Fibroblast of skin of abdomen (primary cell): ENCODE results near the gene DLG2.
"Not testable (repeated sequence)": the region's sequence is repeated elsewhere in the genome, so short reads cannot be mapped to it uniquely, and the experiment has no call there.

ENCODE experiments used
- DNase-seq: peaks from one replicate; pipeline ENCODE4 v3.0.0-alpha.2; 2013

Gene DLG2

DNA sequence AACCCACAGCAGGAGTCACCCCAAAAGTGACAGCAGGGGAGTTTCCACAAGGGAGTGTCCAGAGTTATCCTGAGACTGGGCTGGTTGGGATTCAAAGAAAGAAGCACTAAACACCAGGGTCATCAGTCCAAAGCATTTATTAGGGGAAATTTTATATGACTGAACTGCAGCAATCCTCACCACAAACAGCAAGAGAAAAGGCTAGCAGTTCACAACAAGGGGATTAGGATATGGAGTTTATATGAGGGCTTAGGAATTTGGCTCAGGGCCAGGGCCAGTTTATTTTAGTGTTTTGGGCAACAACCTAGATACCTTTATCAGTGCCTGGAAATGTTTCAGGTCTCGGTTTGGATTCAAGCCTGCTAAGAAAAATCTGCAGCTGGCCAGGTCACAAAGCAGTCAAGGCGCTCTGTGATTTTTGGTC, 16.1 kb upstream of the DLG2 start:
- no peak for DNase-seq

DNA sequence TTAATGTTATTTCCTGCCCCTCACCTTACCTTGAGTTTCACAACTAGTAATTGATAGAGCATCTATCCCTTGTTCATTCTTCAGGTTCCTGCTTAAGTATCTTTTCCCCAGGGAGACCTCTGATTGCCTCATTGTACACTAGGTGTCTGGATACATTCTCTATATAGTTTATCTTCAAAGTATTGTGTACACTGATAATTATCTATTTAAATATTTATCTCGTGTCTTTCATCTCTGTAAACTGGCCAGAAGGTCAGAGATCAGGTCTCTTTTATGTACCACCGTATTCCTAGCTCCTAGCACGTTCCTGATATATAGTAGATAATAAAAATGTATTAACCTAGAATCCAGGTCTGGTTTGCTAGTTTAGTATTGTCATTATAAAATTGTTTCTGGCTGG, 7.6 kb upstream of the DLG2 start:
- DNase-seq = no peak

DNA sequence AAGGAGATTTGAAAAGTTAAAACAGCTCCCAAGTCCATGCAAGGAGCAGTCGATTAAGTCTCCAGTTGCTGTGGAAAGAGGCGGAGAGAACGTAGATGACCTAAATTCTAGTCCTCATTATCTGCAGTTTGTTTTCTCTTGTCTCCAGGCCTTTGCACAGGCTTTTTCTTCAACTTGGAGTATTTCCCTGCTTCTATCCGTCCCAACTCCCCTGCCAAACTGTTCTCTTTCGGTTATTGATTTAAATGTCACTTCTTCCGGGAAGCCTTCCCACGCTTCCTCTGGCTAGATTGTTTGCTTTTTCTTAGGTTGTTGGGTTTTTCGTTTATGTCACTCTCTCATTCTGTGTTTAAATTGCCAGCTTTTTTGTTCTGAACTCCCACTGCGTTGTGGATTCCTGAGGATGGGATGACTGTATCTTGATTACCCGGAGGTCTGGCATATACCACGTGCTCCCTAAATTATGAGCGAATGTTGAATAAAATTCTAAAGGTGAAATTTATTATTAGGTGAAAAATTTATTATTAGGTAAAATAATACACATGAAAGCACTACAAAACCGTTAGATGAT, 1.7 kb upstream of the DLG2 start:
- DNase-seq = no peak

DNA sequence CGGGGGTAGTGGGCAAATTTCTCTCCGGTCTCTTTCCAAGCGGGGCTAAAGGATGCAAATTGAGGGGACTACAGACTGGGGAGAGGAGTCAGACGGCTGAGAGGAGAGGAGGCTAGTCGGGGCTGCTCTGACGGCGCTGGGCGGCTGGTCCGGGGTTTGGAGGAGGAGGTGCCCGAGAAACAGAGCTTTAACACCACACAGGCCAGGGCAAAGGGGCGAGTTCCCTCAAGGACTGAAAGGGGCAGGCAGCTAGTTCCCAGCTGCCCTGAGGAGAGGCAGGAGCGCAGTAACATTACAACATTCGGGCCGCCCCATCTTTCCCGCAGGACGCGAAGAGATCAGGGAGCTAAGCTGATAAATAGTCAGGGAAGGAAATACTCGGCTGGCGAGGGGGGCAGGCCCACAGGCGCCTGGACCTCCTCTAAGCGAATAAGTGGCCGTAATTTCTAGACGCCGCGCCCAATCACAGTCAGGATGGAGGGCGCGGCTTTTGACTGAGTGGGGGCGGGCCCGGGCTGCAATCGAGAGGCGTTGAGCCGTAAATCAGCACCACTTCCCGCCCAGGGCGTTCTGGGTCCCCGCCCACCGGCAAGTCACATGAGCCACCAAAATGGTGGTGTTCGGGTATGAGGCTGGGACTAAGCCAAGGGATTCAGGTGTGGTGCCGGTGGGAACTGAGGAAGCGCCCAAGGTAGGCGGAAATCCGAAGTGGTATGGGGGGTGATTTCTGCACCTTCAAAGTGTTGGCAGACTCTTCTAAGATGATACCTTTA, 1.0 kb upstream of the DLG2 start, which contains the start of gene TMEM126B:
TMEM126B (plus strand) TSS at position 596 of the 773 bp plus-strand sequence; CDS start at position 611, 15 bp downstream.
- DNase-seq = peak; percentile 97

DNA sequence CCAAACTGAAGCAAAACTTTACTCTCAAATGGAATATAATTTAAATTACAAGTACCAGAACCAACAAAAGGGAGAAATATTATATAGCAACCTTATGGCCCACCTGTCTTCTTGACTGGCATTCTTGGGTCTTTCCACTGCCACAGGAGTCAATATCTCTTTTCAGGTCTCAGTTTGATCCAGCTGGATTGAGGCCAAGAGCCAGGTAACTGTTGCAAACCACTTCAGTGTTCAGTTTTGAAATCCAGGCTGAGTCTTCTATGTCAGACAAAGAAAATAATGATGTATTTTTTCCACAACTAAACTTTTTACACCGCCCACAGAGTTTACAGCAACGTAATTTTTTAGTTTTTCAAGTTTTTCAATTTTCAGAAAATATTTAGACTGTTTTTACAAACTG, 648 bp downstream of the DLG2 start:
- DNase-seq = no peak

DNA sequence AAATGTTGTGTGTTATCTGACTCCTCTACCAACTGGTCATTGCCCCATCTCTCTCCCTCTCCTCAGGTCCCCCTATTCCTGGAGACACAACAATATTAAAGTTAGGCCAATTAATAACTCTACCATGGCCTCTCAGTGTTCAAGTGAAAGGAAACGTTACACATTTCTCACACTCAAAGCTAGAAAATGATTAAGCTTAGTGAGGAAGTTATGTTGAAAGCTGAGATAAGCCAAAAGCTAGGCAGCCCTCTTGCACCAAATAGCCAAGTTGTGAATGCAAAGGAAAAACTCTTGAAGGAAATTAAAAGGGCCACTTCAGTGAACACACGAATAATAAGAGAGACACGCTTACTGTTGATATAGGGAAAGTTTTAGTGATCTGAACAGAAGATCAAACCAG, 6.9 kb downstream of the DLG2 start:
- DNase-seq = no peak

DNA sequence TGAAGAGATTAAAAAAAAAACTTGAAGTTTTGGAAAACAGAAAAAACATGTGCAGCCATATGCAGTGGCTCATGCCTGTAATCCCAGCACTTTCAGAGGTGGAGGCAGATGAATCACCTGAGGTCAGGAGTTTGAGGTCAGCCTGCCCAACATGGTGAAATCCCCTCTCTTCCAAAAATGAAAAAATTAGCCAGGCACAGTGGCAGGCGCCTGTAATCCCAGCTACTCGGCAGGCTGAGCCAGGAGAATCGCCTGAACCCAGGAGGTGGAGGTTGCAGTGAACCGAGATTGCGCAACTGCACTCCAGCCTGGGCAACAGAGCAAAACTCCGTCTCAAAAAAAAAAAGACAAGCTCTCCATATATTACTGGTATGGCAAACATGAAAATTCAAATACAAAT, 7.6 kb downstream of the DLG2 start:
- DNase-seq = no peak

DNA sequence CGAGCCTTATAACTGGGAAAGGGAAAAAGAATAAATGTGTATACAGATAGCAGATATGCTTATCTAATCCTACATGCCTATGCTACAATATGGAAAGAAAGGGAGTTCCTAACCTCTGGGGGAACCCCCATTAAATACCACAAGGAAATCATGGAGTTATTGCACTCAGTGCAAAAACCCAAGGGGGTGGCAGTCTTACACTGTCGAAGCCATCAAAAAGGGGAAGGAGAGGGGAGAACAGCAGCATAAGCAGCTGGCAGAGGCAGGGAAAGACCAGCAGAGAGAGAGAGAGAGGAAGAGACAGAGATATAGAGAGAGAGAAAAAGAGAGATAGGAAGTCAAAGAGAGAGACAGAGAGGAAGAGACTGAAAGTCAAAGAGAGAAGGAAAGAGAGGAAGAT, 15.5 kb downstream of the DLG2 start:
- DNase-seq = not testable (repeated sequence)

DNA sequence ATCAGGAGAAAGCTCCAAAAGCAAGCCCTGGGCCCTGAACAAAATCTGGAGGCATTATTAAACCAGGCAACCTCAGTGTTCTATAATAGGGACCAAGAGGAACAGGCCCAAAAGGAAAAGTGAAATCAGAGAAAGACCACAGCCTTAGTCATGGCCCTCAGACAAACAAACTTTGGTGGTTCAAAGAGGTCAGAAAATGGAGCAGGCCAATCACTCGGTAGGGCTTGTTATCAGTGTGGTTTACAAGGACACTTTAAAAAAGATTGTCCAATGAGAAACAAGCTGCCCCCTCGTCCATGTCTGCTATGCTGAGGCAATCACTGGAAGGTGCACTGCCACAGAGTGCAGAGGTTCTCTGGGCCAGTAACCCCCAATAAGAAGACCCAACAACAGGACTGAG, 17.9 kb downstream of the DLG2 start:
- not testable (repeated sequence) for DNase-seq

DNA sequence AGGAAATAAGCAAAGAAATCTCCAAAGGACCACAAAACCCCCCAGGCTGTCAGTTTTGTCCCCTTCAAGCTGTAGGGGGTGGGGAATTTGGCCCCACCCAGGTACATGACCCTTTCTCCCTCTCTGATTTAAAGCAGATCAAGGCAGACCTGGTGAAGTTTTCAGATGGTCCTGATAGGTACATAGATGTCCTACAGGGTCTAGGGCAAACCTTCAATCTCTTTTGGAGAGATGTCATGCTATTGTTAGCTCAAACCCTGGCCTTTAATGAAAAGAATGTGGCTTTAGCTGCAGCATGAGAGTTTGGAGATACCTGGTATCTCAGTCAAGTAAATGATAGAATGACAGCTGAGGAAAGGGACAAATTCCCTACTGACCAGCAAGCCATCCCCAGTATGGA, 18.5 kb downstream of the DLG2 start:
- not testable (repeated sequence) for DNase-seq

DNA sequence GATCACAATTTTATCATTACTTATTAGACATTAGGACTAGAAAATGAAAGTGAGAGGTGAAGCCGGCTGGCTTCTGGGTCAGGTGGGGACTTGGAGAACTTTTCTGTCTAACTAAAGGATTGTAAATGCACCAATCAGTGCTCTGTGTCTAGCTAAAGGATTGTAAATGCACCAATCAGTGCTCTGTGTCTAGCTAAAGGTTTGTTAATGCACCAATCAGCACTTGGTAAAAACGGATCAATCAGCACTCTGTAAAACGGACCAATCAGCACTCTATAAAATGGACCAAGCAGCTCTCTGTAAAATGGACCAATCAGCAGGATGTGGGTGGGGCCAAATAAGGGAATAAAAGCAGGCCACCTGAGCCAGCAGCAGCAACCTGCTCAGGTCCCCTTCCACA, 20.9 kb downstream of the DLG2 start:
- not testable (repeated sequence) for DNase-seq

DNA sequence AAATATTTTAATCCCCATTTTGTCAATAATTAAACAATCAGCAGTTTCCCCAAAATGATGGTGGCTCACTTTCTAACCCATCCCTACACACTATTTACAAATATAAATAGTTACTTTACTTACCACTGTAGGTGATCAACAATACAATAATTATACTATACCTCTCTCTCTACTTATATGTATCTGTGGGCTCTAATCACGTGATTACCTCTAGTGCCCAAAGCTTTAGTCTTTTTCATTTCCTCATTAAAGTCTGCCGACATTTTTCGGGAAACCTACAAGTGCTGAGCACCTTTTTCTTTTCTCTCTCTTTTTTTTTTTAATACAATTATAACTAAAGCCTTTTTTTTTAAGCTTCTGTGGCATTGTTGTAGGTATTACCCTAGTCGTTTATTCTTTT, 23.9 kb downstream of the DLG2 start:
- no peak for DNase-seq

DNA sequence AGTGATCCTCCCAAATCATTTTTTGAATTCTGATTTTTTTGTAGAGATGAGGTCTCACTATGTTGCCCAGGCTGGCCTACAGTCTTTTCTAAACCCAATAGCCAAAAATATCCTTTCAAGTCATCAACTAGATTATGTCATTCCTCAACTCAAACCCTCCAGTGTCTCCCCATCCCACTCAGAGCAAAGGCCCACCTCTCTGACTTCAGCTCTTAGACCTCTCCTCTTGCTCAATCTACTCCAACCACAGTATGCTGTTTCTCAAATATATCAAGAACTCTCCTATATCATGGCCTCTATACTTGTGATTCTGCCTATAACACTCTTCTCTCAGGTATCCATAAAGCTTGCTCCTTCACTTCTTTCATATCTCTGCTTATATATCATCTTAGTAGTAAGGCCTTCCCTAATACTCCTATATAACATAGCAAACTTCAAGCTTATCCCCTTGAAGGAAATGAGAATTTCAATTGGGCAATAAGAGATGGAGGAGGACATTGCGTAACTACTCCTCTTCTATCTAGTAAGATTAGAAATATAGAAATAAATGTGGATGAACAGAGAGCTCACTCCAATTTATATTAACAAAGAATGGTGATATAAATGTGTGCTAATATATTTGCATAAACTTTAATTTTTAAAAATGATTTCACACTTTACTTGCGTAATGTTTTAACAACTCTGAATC, 24.5 kb downstream of the DLG2 start:
- no peak for DNase-seq

DNA sequence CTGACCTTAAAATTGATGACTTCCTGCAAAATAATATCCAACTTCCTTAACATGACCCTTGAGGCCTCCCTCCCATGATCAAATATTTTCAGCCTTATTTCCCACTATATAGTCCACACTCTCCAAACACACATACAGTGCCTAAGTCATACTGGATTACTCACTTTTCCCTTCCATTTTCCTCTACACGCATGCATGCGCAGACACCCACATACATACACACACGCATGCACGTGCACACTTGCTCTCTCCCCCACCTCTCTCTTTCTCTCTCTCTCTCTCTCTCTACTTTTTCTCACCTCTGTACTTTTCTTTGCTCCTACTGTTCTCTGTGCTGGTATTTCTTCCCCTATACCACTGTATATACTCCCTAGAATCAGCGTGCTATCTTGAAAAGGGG, 28.1 kb downstream of the DLG2 start:
- no peak for DNase-seq

DNA sequence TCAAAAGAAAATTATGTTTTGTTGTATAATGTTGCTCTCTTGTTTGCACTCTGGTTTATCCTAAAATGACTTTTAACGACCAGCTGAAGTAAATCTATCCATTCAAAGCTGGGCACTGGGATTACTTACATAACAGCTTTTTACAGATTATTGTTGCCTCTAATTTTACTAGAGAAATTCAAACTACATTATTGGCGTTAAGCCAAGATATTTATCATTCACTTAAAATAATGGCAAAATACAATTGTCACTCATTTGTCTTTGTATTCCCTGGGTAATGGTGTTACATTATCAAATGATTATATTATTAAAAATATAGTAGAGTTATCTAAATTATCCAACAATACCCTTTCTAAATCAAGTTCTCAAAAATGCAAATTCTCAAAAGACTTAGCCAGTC, 30.3 kb downstream of the DLG2 start:
- DNase-seq = no peak

DNA sequence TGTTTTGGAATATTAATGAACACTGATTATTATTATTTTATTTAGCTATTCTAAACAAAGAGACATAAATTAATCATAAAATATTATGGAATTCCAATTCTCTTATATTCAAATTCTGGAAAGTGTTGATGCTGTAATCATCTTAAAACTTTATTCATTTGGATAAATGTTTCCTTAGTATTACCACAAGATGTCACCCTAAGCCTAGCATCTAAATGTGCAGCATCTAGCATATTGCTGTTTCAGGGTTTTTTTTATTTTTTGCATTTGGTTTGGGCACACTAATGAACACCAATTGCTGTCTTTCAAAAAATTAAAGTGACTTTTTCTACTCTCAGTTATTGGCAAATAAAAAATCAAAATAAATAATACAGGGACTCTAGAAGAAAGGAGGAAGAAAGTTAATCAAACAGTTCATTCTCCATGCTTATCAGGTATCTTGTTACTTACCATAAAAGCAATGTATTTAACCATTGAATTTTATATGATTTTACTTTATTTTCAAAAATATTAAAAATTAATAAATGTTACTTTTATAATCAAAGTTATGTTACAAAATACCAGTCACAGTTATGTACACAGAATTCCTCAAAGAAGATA, 31.8 kb downstream of the DLG2 start:
- DNase-seq = peak; percentile 47

DNA sequence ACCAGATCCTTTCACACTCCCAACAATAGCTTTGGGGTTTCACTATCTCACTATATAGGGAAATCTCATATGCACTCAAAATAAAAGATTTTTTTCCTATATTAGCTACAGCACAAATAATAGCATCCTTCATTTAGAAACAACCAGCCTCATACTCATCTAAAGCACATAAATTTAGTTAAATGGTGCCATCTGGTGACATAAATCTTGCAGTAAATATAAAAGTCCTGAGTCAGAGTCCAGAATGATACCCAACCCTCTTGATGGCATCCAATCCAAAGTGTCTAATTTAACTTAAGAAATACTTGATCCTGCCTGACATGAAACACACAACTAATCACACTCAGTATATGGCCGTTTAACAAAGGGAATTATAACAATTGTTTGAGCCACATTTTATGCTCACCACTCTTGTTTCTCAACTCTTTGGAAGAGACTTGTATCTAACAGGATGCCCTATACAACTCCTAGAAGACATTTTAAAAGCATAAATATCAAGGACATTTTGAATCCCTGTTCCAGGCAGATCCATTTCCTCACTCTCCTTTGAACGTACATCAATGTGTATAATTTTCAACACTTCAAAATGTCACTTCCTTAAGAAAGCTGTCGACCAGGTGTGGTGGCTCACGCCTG, 36.2 kb downstream of the DLG2 start:
- DNase-seq = peak; percentile 44

DNA sequence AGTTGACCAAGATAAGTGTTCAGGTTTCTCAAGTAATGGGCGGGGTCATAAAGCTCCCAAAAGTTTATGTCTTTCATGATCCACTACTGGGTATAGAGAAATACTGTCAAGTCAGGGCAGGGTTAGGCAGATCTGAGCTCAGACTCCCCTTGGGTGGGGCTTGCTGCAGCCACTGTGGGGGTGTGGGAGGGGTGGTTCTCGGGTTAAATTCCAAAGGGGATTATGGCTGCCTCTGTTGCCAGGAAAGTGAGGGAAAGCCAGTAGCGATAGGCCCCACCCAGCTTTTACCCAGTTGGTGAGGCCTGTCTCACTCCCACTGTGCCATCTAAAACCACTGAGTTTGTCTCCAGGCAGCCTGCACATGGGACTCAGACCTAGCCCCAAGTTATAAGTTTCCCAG, 37.8 kb downstream of the DLG2 start:
- DNase-seq = no peak

DNA sequence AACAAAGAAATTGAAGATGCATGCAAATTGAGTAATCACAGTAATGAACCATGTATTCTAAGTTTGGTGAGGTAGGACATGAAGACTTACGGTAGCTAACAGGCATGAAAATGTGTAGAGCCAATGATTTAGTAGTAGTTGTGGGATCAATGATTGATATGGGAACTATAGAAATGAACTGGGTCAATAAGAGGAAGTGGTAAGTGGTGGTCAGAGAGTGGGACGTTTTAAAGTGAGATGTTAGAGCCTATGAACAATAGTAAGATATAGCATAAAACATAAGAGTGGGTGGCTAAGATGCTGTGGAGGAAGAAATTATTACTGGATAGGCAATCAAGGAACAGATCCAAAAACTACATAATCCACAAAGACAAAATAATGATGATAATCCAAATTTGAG, 45.0 kb downstream of the DLG2 start:
- no peak for DNase-seq

DNA sequence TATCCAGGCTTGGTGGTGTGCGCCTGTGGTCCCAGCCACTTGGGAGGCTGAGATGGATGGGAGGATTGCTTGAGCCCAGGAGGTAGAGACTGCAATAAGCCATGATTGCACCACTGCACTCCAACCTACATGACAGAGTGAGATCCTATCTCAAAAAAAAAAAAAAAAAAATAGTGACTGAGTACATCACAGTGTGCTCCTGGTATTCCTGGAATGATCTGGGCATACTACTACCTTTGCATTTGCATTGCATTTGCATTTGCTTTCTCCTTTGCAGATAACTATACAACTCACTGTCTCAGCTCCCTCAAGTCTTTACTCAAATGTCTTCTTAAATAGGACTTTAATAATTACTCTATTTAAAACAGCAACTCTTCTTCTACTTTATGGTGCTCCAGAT, 51.8 kb downstream of the DLG2 start:
- no peak for DNase-seq

DNA sequence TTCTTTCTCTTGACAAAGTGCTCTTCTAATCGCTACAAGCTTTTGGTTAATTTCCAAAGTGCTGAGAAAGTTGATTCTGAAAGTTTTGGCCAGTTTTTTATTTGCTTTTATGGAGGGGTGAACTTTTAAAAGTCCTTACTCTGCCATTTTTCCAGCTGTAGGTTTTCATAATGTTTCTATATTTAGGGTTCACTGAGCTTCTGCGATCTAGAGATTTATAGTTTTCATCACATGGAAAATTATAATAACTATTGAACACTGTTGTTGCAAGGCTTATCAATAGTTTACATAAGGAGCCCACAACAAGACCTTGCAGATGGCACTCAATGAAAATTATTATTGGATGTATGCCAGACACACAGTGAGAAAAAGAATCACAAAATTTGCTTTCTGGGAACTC, 55.1 kb downstream of the DLG2 start:
- DNase-seq = no peak

DNA sequence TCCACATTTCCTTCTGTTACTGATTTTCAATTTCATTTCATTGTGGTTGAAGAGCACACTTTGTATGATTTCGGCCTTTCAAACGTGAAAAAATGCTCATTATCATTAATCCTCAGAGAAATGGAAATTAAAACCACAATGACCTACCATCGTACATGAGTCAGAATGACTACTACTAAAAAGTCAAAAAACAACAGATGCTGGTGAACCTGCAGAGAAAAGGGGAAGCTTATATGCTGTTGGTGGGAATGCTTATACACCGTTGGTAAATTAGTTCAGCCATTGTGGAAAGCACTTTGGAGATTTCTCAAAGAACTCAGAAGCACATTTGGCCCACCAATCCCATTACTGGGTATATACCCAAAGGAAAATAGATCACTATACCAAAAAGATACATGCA, 57.6 kb downstream of the DLG2 start:
- no peak for DNase-seq

DNA sequence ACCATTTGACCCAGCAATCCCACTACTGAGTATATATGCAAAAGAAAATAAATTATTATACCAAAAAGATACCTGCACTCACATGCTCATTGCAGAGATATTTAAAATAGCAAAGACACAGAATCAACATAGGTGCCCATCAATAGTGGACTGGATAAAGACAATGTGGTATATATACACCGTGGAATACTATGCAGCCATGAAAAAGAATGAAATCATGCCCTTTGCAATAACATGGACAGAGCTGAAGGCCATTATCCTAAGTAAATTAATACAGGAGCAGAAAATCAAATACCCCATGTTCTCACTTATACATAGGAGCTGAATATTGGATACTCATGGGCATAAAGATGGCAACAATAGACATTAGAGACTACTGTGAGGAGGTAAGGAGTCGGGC, 68.7 kb downstream of the DLG2 start:
- DNase-seq = no peak
